Measurements from ENCODE around the gene VARS2.

The VARS2 gene

GRCh38 chr6:30886897-30887255, 27.2 kb upstream of the VARS2 start:
- Histone ChIP-seq H3K4me1 (ENCODE audit: control insufficient read depth in 1 of 2, insufficient read depth in 1 of 2, low read depth in 1 of 2, low read length in 1 of 2) (peaks cover 9 to 12% of the 10 kb centered on the region in 2 experiments), H3K36me3 (no peaks in the 10 kb centered on the region), H3K27me3 (peaks cover 100% of the 10 kb centered on the region), H3K4me3 (ENCODE audit: low read depth in 1 of 2, low read length in 1 of 2) (no peak overlapping the region), H3K27ac (no peak overlapping the region), H3K9me3 (no peaks in the 10 kb centered on the region)
- no peak for TF ChIP-seq CTCF (IDR thresholded peaks at IDR 0.05)

- Histone ChIP-seq H3K36me3 (no peaks in the 10 kb centered on the region), H3K27me3 (peaks cover 100% of the 10 kb centered on the region), H3K4me1 (ENCODE audit: control insufficient read depth in 1 of 2, insufficient read depth in 1 of 2, low read depth in 1 of 2, low read length in 1 of 2) (peaks cover 9 to 12% of the 10 kb centered on the region in 2 experiments), H3K27ac (no peak overlapping the region), H3K9me3 (no peaks in the 10 kb centered on the region), H3K4me3 (ENCODE audit: low read depth in 1 of 2, low read length in 1 of 2) (no peak overlapping the region)
- TF ChIP-seq CTCF (IDR thresholded peaks at IDR 0.05) = no peak
Observed at GRCh38 chr6:30887901-30888815, 25.9 kb upstream of the VARS2 start.

- Histone ChIP-seq H3K36me3 (no peaks in the 10 kb centered on the region), H3K27ac (no peak overlapping the region), H3K4me3 (ENCODE audit: low read depth in 1 of 2, low read length in 1 of 2) (no peak overlapping the region), H3K4me1 (ENCODE audit: control insufficient read depth in 1 of 2, insufficient read depth in 1 of 2, low read depth in 1 of 2, low read length in 1 of 2) (peaks cover 9 to 11% of the 10 kb centered on the region in 2 experiments), H3K9me3 (no peaks in the 10 kb centered on the region), H3K27me3 (peaks cover 98% of the 10 kb centered on the region)
- TF ChIP-seq CTCF (IDR thresholded peaks at IDR 0.05) = no peak
Observed at GRCh38 chr6:30888816-30889495, 25.1 kb upstream of the VARS2 start.

- Histone ChIP-seq H3K27ac (no peak overlapping the region), H3K9me3 (no peaks in the 10 kb centered on the region), H3K27me3 (peaks cover 93% of the 10 kb centered on the region), H3K36me3 (no peaks in the 10 kb centered on the region), H3K4me3 (ENCODE audit: low read depth in 1 of 2, low read length in 1 of 2) (no peak overlapping the region), H3K4me1 (ENCODE audit: control insufficient read depth in 1 of 2, insufficient read depth in 1 of 2, low read depth in 1 of 2, low read length in 1 of 2) (peaks cover 6 to 9% of the 10 kb centered on the region in 2 experiments)
- TF ChIP-seq CTCF (IDR thresholded peaks at IDR 0.05) = no peak
Observed at GRCh38 chr6:30889496-30889885, 24.5 kb upstream of the VARS2 start.

- H3K4me3 ChIP-seq (ENCODE audit: low read depth in 1 of 2, low read length in 1 of 2) = no peak overlapping the region
- H3K27ac ChIP-seq = no peak overlapping the region
- no peaks in the 10 kb centered on the region for H3K36me3 ChIP-seq
- TF ChIP-seq CTCF (IDR thresholded peaks at IDR 0.05) = no peak
- H3K9me3 ChIP-seq = no peaks in the 10 kb centered on the region
- peaks cover 91% of the 10 kb centered on the region for H3K27me3 ChIP-seq
- peaks cover 0 to 5% of the 10 kb centered on the region in 2 experiments for H3K4me1 ChIP-seq (ENCODE audit: control insufficient read depth in 1 of 2, insufficient read depth in 1 of 2, low read depth in 1 of 2, low read length in 1 of 2)
Observed at GRCh38 chr6:30889921-30890645, 24.0 kb upstream of the VARS2 start.

Data from neutrophil (primary cell).